ENCODE measurements around the gene EIF4EBP2. TPM values are rescaled to one million over a fixed set of nuclear protein-coding genes. Genes with fewer than 3 reads are reported as not detected.

Gene EIF4EBP2
- total RNA-seq, 1 donor from 2014 or later = 122 TPM

- no peak overlapping the region for H3K4me3 ChIP-seq
- no peak overlapping the region for H3K27ac Mint-ChIP-seq
These were observed 58.5 kb downstream of the EIF4EBP2 start for GRCh38 chr10:70462349-70462984.

GRCh38 chr10:70465278-70465677 lies 61.3 kb downstream of the EIF4EBP2 start:
- H3K27ac Mint-ChIP-seq = no peak overlapping the region
- Histone ChIP-seq H3K9me3 (ENCODE audit: low read depth) (no peaks in the 10 kb centered on the region), H3K4me1 (peaks cover 6% of the 10 kb centered on the region)

More at GRCh38 chr10:70462349-70462984, 58.5 kb downstream of the EIF4EBP2 start:
- Histone ChIP-seq H3K9ac (no peak overlapping the region), H4K20me1 (ENCODE audit: low read depth) (peaks cover 15% of the 10 kb centered on the region), H3K36me3 (no peaks in the 10 kb centered on the region), H3K4me2 (no peak overlapping the region), H3K27ac (no peak overlapping the region), H3K4me1 (peaks cover 22% of the 10 kb centered on the region), H2AFZ (replicated peaks) (no peak overlapping the region), H3K79me2 (ENCODE audit: low read depth) (no peaks in the 10 kb centered on the region), H3K9me3 (ENCODE audit: low read depth) (no peaks in the 10 kb centered on the region), H3K27me3 (peaks cover 36% of the 10 kb centered on the region), H3F3A (ENCODE audit: low read depth) (peaks cover 27% of the 10 kb centered on the region)
- DNase-seq (ENCODE audit: low spot score) = peak; percentile 1
- no peak overlapping the region for H3K4me3 Mint-ChIP-seq
- no peaks in the 10 kb centered on the region for H3K36me3 Mint-ChIP-seq
- peaks cover 27% of the 10 kb centered on the region for H3K4me1 Mint-ChIP-seq
- TF ChIP-seq CTCF (IDR thresholded peaks at IDR 0.05) (no peak), EZH2 (IDR thresholded peaks at IDR 0.05) (no peak)
- peaks cover 23% of the 10 kb centered on the region for H3K27me3 Mint-ChIP-seq (ENCODE audit: insufficient read depth, low read depth)
- H3K9me3 Mint-ChIP-seq = no peaks in the 10 kb centered on the region

GRCh38 chr10:70465832-70466231 lies 61.9 kb downstream of the EIF4EBP2 start:
- Histone ChIP-seq H3K4me2 (no peak overlapping the region), H3F3A (ENCODE audit: low read depth) (peaks cover 11% of the 10 kb centered on the region), H4K20me1 (ENCODE audit: low read depth) (no peaks in the 10 kb centered on the region), H3K9me3 (ENCODE audit: low read depth) (no peaks in the 10 kb centered on the region), H3K4me3 (no peak overlapping the region), H3K79me2 (ENCODE audit: low read depth) (no peaks in the 10 kb centered on the region), H3K36me3 (no peaks in the 10 kb centered on the region), H3K4me1 (peaks cover 6% of the 10 kb centered on the region), H2AFZ (replicated peaks) (no peak overlapping the region), H3K27ac (no peak overlapping the region), H3K27me3 (peaks cover 5% of the 10 kb centered on the region), H3K9ac (no peak overlapping the region)
- Mint-ChIP-seq H3K4me1 (peaks cover 22% of the 10 kb centered on the region), H3K36me3 (no peaks in the 10 kb centered on the region), H3K4me3 (no peak overlapping the region), H3K27ac (no peak overlapping the region), H3K9me3 (no peaks in the 10 kb centered on the region), H3K27me3 (ENCODE audit: insufficient read depth, low read depth) (peaks cover 11% of the 10 kb centered on the region)
- TF ChIP-seq EZH2phosphoT487 (IDR thresholded peaks at IDR 0.05) (no peak), CTCF (IDR thresholded peaks at IDR 0.05) (no peak), EZH2 (IDR thresholded peaks at IDR 0.05) (no peak)
- no peak for DNase-seq (ENCODE audit: low spot score)

More at GRCh38 chr10:70465278-70465677, 61.3 kb downstream of the EIF4EBP2 start:
- Histone ChIP-seq H3K4me2 (no peak overlapping the region), H3F3A (ENCODE audit: low read depth) (peaks cover 17% of the 10 kb centered on the region), H3K27me3 (peaks cover 8% of the 10 kb centered on the region), H4K20me1 (ENCODE audit: low read depth) (no peaks in the 10 kb centered on the region), H3K36me3 (no peaks in the 10 kb centered on the region), H3K4me3 (no peak overlapping the region), H3K9ac (no peak overlapping the region), H3K79me2 (ENCODE audit: low read depth) (no peaks in the 10 kb centered on the region), H2AFZ (replicated peaks) (no peak overlapping the region), H3K27ac (no peak overlapping the region)
- Mint-ChIP-seq H3K36me3 (no peaks in the 10 kb centered on the region), H3K9me3 (no peaks in the 10 kb centered on the region), H3K27me3 (ENCODE audit: insufficient read depth, low read depth) (peaks cover 14% of the 10 kb centered on the region), H3K4me3 (no peak overlapping the region), H3K4me1 (peaks cover 25% of the 10 kb centered on the region)
- TF ChIP-seq EZH2 (IDR thresholded peaks at IDR 0.05) = no peak
- TF ChIP-seq EZH2phosphoT487 (IDR thresholded peaks at IDR 0.05) = no peak
- no peak for TF ChIP-seq CTCF (IDR thresholded peaks at IDR 0.05)
- no peak for DNase-seq (ENCODE audit: low spot score)
